GM21526 (cell line): ENCODE measurements around the gene LUC7L.
"Not testable (repeated sequence)": the region's sequence is repeated elsewhere in the genome, so short reads cannot be mapped to it uniquely, and the experiment has no call there.

Experiments
- ATAC-seq: cut with Tn5 transposase; IDR thresholded peaks from one replicate; pipeline ENCODE4 v1.9.1; 2021; ENCODE audit warnings: moderate library complexity; ENCODE audit not compliant: unreplicated experiment, low FRiP score

The LUC7L gene

GRCh38 chr16:264440-264951 lies 35.2 kb upstream of the LUC7L start:
- ATAC-seq = no peak

GRCh38 chr16:263944-264343 lies 34.7 kb upstream of the LUC7L start:
- no peak for ATAC-seq

- no peak for ATAC-seq
Observed at GRCh38 chr16:263182-263774, 34.0 kb upstream of the LUC7L start.

- ATAC-seq = no peak
Observed at GRCh38 chr16:262121-262745, 33.0 kb upstream of the LUC7L start.

- ATAC-seq = no peak
Observed at GRCh38 chr16:261031-261691, 31.9 kb upstream of the LUC7L start.

GRCh38 chr16:260326-260725 lies 31.1 kb upstream of the LUC7L start:
- no peak for ATAC-seq

- no peak for ATAC-seq
Observed at GRCh38 chr16:259814-260253, 30.6 kb upstream of the LUC7L start.

GRCh38 chr16:259226-259625 lies 30.0 kb upstream of the LUC7L start:
- no peak for ATAC-seq

GRCh38 chr16:258091-258490 lies 28.8 kb upstream of the LUC7L start:
- ATAC-seq = not testable (repeated sequence)

- no peak for ATAC-seq
Observed at GRCh38 chr16:255183-255582, 25.9 kb upstream of the LUC7L start.

- no peak for ATAC-seq
Observed at GRCh38 chr16:254461-254860, 25.2 kb upstream of the LUC7L start.

GRCh38 chr16:253833-254232 lies 24.6 kb upstream of the LUC7L start:
- no peak for ATAC-seq

- no peak for ATAC-seq
Observed at GRCh38 chr16:252366-253337, 23.4 kb upstream of the LUC7L start.

GRCh38 chr16:249431-249830 lies 20.2 kb upstream of the LUC7L start:
- ATAC-seq = no peak

- ATAC-seq = no peak
Observed at GRCh38 chr16:247027-247426, 17.8 kb upstream of the LUC7L start.

- no peak for ATAC-seq
Observed at GRCh38 chr16:245105-245504, 15.9 kb upstream of the LUC7L start.

- ATAC-seq = no peak
Observed at GRCh38 chr16:243348-243747, 14.1 kb upstream of the LUC7L start.

GRCh38 chr16:242281-242680 lies 13.0 kb upstream of the LUC7L start:
- no peak for ATAC-seq

- ATAC-seq = no peak
Observed at GRCh38 chr16:240559-240958, 11.3 kb upstream of the LUC7L start.

- ATAC-seq = no peak
Observed at GRCh38 chr16:239948-240277, 10.7 kb upstream of the LUC7L start.
